ENCODE data around the gene SMCP. TPM values are rescaled to one million over a fixed set of nuclear protein-coding genes. Genes with fewer than 3 reads are reported as not detected.

SMCP gene
- total and polyA plus RNA-seq, 2 experiments from 2014 or later, result not detected

- no peak for TF ChIP-seq ZNF462 (CRISPR knock-in tag; IDR thresholded peaks at IDR 0.05)
Observed at GRCh38 chr1:152884506-152884905, 6.4 kb downstream of the SMCP start (continued).

- Histone ChIP-seq H3K36me3 (ENCODE audit: insufficient read depth) (no peaks in the 10 kb centered on the region), H2AFZ (no peak overlapping the region), H3K79me2 (replicated peaks; ENCODE audit: insufficient read depth) (no peaks in the 10 kb centered on the region), H3K4me2 (no peak overlapping the region), H3K4me1 (ENCODE audit: insufficient read depth) (no peaks in the 10 kb centered on the region), H3K4me3 (no peak overlapping the region), H3K27me3 (ENCODE audit: insufficient read depth) (no peaks in the 10 kb centered on the region), H3K27ac (ENCODE audit: low read depth) (no peak overlapping the region), H3K9me2 (ENCODE audit: insufficient read depth) (peaks cover 8% of the 10 kb centered on the region; the same call in 1 of the 2 replicates), H4K20me1 (replicated peaks; ENCODE audit: insufficient read depth) (no peaks in the 10 kb centered on the region), H3F3A (replicated peaks; ENCODE audit: low read depth) (no peaks in the 10 kb centered on the region)
- no peak overlapping the region for H3K27ac Mint-ChIP-seq
- H3K4me1 Mint-ChIP-seq, result no peaks in the 10 kb centered on the region; the same call in 2 of the 3 replicates
- no peak for DNase-seq (ENCODE audit: low spot score)
- H3K4me3 Mint-ChIP-seq, result no peak overlapping the region
- TF ChIP-seq EZH2 (IDR thresholded peaks at IDR 0.05; ENCODE audit: low read depth, unreplicated experiment) (no peak), ZNF331 (CRISPR knock-in tag; IDR thresholded peaks at IDR 0.05; ENCODE audit: low read depth) (no peak), ZNF114 (CRISPR knock-in tag; IDR thresholded peaks at IDR 0.05) (no peak), JUNB (IDR thresholded peaks at IDR 0.05; ENCODE audit: unreplicated experiment) (no peak), ETS1 (IDR thresholded peaks at IDR 0.05) (no peak), STAT1 (IDR thresholded peaks at IDR 0.05; ENCODE audit: unreplicated experiment) (no peak), CREB1 (CRISPR knock-in tag; IDR thresholded peaks at IDR 0.05; ENCODE audit: low read depth) (no peak), CTCF (conservative IDR thresholded peaks at IDR 0.05; ENCODE audit: low read depth in 2 of 2) (no peak), EZH2phosphoT487 (IDR thresholded peaks at IDR 0.05; ENCODE audit: unreplicated experiment) (no peak)
- H3K9me3 Mint-ChIP-seq, result peaks cover 2% of the 10 kb centered on the region; the same call in 2 of the 3 replicates
- H3K36me3 Mint-ChIP-seq (ENCODE audit: low read depth), result no peaks in the 10 kb centered on the region
- H3K27me3 Mint-ChIP-seq (ENCODE audit: insufficient read depth, low read depth, poor library complexity), result no peaks in the 10 kb centered on the region
- ATAC-seq, result no peak
Observed at GRCh38 chr1:152884966-152885624, 7.0 kb downstream of the SMCP start.
